GM12892 (cell line): ENCODE measurements around the gene FXR2.

ENCODE experiments used
- POLR2A ChIP-seq: IDR thresholded peaks from 2 replicates; pipeline ENCODE4 v1.6.1; 2011; ENCODE audit warnings: low read depth, low read length, control low read depth
- POLR2AphosphoS5 ChIP-seq: IDR thresholded peaks from 2 replicates; pipeline ENCODE4 v1.6.1; 2011; ENCODE audit warnings: low read depth, low read length, control low read depth
- TAF1 ChIP-seq: IDR thresholded peaks from 2 replicates; pipeline ENCODE4 v1.6.1; 2011; ENCODE audit warnings: low read depth, mild to moderate bottlenecking, control low read depth, low read length, borderline replicate concordance

DNA sequence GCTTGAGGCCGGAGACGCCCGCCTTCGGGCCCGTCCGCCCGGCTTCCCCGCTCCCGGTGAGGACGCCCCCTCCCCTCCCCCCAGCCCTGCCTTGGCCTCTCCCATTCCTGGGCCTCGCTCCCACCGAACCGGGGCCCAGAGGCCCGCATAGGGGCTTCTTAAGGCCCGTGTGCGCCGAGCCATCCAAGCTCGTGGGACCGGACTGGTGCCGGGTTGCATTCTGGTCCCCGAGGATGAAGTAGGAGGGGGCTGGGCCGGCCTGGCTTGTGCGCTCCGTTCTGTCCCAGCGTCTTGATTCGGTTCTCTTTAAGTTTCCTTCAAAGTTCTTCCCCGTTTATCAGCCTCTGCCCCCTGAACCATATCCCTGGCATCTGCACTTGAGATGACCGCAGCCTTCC is 52.5 kb downstream of the FXR2 start:
- TF ChIP-seq POLR2A (no peak), POLR2AphosphoS5 (no peak), TAF1 (0 out of 2 replicates have a peak, but pooled peaks have one; percentile 17)
